DND-41 (cell line): ENCODE data around the gene VGLL1.

Experiments
- CTCF ChIP-seq: IDR thresholded peaks from 2 replicates; pipeline ENCODE4 v1.5.1; 2012; ENCODE audit warnings: borderline replicate concordance, low read length, moderate library complexity, mild to moderate bottlenecking; ENCODE audit not compliant: poor library complexity, severe bottlenecking; ENCODE audit errors: extremely low read depth
- EZH2 ChIP-seq: IDR thresholded peaks from 3 replicates; pipeline ENCODE4 v1.6.1; 2012; ENCODE audit warnings: borderline replicate concordance, low read depth, mild to moderate bottlenecking, moderate library complexity, low read length, inconsistent platforms; ENCODE audit not compliant: severe bottlenecking

- no peak for TF ChIP-seq CTCF
- no peak for TF ChIP-seq EZH2
Measured at GRCh38 chrX:136497556-136498052, 34.4 kb upstream of the VGLL1 start, which contains the start of gene HTATSF1.
